ENCODE results near the gene SUFU.

SUFU gene

DNA sequence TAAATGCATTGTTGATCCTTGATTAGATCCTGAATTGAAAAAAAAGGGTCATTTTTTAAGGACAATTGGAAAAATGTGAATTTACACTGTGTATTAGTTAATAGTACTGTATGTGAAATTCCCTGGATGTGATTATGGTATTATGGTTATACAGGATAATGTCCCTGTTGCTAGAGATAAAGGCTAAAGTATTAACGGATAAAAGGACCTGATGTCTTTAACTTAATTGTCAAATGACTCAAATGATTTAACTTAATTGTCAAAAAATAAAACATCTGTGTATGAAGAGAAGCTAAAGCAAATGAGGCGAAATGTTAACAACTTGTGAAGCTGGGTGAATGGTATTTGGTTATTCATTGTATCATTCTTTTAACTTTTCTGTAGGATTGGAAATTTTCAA, 48.8 kb downstream of the SUFU start:
- FAIRE-seq = no peak

DNA sequence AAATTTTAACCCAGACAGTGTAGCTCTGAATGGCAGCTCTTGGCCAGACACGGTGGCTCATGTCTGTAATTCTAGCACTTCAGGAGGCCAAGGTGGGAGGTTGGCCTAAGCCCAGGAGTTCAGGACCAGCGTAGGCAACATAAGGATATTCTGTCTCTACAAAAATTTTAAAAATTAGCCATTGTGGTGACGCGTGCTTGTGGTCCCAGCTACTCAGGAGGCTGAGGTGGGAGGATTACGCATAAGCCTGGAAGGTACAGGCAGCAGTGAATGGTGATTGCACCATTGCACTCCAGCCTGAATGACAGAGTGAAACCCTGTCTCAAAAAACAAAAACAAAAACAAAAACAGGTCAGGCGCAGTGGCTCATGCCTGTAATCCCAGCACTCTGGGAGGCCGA, 50.0 kb downstream of the SUFU start:
- no peak for FAIRE-seq

DNA sequence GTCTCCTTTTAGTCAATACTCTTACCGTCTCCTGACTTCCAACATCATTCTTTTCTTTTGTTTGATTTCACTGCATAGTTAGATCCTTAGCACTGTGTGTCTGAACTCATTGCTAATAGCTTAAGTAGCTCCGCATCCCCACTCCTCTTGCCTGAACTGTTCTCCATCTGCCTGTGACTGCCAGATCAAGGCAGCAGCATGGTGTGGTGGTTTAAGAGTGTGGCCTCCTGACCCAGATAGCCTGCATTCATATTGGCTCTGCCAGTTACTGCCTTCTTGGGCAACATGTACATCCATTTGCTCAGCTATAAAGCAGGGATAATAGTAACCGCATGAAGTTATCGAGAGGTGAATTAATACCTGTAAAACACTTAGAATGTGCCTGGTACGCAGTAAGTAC, 50.8 kb downstream of the SUFU start:
- FAIRE-seq = no peak

DNA sequence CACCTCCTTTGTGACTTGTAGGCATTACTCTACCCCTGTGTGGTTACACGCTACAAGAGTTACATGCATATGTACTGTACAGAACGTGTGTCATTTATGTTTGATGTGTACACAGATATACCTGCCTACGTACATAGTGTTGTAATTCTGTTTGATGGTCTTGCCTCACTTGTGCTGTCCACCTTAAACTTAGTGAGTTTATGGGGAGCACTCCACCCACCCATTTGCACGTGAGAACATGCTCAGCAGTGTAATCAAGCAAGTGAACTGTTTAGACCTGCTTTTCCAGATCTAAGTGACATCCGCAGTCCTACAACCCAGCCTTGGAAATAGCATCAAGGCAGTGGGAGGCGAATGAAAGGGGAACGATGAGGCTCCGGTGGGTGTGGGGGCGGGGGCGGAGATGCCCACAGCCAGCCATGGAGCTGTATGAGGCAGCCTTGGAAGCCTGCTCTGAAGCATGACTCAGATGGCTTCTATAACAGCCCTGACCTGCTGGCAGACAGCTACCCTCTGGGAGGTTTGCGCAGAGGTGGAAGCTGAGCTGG, 52.1 kb downstream of the SUFU start:
- FAIRE-seq = no peak

DNA sequence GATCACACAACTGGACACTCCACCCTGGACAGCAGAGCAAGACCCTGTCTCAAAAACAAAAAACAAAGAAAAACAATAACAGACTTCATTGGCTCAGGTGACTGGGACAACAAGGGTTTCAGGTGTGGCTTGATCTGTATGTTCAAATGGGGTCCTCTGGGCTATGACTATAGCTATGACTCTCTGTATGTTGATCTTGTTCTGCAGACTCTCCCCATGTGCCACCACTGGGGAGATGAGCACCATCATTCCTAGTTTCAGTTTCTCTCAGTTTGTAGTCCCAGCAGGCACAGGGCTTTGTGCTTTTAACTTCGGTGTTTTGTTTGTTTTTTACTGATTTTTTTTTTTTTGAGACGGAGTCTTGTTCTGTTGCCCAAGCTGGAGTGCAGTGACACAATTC, 53.8 kb downstream of the SUFU start:
- no peak for FAIRE-seq

DNA sequence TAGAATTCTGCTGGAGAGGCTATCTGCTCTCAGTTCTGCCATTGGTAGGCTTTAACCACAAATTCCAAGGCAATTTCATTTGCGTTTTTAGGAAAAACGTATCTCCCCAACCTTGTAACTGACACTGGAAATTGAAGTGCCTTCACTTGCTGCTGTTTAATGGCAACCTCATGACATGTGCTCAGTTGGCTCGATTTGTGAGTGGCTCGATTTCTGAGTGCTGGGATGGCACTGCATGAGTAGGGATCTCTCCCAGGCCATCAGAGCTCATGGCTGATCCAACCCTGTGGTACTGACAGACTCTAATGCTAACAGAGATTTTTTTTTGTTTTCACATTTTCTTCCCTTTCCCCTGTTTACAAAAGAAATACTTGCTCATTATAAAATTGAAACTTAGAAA, 56.0 kb downstream of the SUFU start:
- no peak for FAIRE-seq

DNA sequence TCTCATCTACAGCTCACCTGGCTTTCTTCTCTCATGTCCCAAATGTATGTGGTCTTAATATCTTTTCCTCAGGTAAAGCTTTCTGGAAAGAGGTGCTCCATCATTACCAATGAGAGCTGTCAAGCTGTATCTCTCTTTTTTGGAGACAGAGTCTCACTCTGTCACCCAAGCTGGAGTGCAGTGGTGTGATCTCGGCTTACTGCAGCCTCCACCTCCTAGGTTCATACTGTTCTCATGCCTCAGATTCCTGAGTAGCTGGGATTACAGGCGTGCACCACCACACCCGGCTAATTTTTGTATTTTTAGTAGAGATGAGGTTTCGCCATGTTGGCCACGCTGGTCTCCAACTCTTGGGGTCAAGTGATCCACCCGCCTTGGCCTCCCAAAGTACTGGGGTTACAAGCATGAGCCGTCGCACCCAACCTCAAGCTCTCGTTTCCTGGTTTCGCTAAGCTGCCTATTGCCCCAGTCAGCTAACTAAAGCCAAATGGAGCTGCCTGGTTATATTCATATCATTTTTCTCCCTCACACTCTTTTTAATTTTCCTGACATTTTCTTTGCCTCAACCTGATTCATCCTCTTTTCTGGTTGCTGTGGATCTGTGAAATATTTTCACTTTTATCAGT, 60.5 kb downstream of the SUFU start:
- FAIRE-seq = no peak

DNA sequence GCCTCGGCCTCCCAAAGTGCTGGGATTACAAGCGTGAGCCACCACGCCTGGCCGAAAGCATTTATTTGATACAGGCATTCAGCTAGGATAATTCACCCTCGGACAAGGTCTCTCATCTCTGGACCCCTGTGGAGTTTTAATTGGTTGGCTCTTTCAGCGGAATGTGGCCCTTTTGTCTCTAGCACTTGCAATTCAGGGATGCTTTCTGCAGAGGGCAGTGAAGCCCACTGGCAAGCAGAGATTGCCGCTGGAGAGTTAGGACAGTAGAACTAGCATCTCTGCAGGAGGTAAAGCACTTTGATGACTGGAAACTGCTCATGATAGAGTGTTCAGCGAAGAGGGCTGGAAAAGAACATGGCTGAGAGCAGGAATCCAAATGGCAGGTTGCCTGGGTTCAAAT, 62.0 kb downstream of the SUFU start:
- FAIRE-seq = no peak

DNA sequence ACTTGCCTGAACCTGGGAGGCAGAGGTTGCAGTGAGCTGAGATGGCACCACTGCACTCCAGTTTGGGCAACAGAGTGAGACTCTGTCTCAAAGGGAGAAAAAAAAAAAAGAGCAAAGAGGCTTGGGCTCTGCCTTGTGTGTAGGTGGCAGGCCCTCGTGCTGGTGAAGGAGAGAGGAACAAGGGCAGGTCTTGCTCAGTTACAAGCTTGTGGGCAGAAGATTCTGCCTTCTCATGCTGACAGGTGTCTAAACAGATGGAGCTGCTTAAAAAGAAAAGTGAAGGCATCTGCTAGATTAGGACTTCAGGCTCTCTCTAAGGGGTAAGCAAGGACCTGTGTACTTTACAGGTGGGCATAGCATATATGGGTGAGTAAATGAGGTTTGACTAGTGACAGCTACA, 75.0 kb downstream of the SUFU start:
- FAIRE-seq = no peak

DNA sequence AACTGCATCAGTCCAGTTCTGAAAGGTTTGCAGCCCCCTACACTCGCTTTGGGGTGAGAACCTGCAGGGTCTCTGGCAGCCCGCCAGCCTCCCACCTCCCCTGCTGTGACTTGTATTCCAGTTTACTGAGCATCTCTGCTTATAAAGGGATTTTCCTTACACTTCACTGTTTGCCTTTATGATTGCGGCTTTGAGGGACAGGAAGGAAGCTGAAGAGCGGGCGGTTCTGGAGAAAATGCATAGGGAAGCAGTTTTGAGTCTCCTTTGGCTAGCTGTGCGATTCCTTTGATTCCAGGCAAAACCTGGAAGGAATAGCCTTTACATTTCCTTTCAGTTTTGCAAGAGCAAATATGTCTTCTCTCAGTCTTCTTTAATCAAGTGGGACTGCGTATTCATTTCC, 75.6 kb downstream of the SUFU start:
- FAIRE-seq = no peak

DNA sequence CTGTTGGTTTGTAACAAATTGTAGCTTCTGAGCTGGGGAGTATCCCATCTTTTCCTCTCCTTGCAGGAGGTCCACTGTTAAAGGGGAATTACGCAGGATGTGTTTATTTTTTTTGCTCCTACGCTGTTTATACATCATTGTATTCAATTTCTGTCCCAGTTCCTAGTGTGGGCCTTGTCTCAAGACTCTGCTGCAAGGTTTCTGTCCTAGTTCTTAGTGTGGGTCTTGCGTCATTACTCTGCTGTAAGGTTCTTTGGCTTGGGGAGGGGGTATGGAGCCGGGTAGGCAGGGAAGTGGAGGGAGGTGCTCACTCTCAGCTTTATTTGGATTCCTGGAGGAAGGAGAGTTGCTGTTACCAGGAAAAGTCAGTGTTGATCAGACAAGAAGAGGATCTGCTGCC, 76.5 kb downstream of the SUFU start:
- FAIRE-seq = no peak

DNA sequence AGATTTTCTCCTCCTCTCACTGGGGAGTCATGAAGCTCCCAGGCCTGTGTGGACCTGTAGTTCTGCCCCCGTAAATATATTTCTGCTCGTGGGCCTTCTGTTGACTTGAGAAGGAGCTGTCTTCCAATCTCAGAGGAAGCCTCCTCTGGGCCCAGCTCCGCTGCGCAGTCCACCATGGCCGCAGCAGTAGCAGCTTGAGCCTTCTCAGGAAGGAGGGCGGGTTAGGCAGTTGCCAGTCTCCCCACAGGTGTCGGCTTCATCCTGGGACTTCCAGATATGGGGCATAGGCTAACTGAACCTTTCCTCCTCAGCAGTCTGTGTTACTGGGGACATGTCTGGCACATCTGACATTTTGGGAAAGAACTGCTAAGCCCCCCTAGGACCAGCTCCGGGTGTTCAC, 77.6 kb downstream of the SUFU start:
- no peak for FAIRE-seq

DNA sequence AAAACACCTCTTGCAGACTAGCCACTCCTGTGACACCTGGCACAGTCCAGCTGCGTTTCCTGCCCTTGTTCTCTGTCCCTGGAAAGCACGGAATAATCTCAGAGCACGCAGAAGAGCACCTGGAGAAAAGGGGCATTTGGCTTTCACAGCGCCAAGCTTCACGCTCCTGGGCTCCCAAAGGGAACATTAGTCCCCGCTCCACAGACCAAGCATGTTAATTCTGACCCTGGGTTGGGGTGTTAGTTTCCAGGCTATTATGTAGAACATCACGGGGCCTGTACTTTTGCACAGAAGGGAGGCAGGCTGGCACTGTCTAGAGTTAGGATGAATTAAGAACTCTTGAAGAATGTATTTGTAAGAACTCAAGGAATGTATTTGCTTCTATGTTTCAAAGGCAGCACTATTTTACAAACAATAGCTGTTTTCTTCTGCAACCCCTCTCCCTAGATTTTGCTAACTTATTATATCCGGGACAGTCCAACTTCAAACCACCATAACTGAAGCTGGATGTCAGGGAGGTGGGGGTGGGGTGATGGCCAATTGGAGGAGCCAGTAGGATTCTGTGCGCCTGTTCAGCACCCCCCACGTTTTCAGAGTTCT, 78.3 kb downstream of the SUFU start:
- no peak for FAIRE-seq

DNA sequence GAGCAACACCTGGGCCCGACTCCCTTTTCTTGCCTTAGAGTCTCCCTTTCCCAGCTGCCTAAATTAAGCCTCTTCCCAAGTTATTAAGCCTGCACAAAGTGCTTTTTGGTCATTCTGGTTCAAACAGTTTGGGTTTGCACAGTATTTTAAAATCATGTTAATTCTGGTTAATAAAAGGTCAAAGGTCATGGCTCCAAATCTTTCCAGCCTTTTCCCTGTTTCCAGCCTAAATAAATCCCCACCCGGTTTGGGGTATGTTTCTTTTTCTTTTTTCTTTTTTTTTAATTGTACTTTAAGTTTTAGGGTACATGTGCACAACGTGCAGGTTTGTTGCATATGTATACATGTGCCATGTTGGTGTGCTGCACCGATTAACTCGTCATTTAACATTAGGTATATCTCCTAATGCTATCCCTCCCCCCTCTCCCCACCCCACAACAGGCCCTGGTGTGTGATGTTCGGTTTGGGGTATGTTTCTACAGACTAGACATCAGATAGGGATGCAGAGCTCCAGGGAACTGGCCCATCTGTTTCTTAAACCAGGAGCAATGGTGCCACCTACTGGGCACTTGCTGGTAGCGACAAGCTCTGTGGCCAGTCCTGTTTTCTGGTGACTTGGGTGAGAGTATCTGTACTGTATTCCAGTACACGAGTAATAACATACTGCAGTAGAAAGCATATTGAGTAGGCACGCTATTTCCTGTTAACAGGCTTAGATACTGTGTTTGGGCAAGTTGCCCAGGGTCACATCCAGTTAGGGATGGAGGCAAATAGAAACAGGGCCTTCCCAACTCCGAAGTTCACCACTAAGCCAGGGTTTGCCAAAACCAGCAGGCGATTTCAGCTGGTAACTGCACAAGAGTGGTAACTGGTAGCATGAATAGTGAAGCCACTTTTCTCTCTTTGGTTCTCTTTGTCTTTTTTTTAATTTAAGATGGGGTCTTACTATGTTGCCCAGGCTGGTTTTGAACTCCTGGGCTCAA, 80.0 kb downstream of the SUFU start:
- FAIRE-seq = no peak

DNA sequence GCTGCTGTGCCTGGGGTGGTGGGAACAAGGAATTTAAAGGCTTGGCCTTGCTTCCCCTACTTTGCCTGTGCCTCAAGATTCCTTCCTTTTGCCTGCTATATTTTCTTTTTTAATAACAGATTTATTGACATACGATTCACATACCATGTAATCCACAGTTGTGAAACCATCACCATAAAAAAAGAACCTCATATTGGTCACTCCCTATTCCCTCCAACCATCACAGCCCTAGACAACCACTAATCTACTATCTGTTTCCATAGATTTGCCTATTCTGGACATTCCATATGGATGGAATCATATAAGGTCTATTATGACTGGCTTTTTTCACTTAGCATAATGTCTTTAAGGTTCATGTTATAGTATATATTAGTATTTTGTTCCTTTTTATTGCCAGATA, 81.3 kb downstream of the SUFU start:
- FAIRE-seq = no peak

DNA sequence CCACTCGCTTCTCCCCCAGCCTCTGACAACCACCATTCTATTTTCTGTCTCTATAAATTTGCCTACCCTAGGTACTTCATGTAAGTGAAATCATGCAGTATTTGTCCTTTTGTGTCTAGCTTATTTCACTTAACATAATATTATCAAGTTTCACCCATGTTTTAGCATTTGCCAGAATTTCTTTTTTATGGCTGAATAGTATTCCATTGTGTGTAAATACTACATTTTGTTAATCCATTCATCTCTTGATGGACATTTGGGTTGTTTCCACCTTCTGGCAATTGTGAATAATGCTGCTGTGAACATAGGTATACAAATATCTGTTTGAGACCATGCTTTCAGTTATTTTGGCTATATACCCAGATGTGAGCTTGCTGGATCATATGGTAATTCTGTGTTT, 83.1 kb downstream of the SUFU start:
- no peak for FAIRE-seq

DNA sequence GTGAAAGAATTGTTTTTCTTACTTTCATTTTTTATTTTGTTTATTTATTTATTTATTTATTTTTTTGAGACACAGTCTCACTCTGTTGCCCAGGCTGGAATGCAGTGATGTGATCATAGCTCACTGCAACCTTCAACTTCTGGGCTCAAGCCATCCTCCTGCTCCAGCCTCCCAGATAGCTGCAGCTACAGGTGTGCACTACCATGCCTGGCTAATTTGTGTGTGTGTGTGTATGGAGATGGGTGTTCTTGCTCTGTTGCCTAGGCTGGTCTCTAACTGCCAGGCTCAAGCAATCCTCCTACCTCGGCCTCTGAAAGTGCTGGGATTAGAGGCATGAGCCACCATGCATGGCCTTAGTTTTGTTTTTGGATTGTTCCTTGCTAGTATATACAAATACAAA, 85.1 kb downstream of the SUFU start:
- FAIRE-seq = no peak

DNA sequence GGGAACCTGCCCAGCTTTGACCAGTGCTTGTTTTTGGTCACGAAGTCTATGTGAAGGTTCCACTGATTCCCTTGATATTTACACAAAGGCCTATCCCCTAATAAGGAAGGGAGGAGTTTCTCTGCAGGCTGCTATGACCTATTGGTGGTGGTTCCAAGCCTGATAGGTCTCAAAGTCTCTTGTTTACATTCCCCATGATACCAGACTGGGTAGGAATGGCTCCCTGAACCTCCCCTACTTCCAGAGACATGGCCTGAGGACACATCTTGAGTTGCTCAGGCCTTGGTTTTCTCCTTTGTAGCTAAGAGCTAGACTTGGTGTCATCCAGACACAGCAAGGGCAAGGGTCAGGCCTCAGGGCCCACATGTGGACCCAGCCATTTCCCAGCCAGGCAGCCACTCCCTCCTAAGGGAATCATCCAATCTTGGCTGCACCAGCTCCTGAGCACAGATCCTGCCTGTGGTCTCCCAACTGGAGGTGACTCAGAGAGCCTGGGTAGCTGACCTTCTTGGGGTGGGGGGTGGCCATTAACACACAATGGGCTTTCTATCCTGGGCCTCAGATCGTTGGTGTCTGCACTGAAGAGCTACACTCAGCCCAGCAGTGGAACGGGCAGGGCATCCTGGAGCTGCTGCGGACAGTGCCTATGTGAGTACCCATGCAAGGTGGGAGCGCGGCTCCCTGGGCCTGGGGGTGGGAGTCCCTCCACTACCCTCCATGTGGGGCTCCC, 89.5 kb downstream of the SUFU start:
- no peak for FAIRE-seq

DNA sequence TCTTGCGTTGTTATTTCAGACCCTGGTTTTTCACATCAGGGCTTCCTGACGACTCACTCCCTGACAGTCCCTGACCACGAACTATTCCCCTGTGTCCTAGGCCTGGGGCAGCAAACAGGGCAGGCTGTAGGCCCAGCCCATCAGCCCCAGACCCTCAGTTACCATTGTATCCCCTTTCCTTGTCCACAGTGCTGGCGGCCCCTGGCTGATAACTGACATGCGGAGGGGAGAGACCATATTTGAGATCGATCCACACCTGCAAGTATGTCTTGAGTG, 90.0 kb downstream of the SUFU start:
- FAIRE-seq = no peak

DNA sequence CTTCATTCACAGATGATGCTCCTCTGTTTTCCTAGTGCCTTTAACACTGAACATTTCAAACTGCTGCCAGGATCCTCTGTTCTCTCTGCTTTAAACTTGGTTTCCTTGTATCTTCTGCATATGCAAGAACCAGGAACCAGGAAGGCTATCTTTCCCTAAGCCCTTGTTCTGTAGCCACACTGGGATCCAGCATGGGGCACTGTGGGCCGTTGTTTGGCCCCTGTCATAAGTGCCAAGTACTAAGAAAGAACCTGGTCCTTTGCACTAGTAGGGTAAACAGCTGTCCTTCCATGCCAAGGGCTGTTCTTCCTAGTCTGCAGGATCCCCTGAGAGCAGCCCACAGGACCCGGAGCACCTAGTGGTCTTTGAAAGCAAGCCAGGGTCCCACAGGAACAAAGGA, 91.5 kb downstream of the SUFU start:
- FAIRE-seq = no peak

DNA sequence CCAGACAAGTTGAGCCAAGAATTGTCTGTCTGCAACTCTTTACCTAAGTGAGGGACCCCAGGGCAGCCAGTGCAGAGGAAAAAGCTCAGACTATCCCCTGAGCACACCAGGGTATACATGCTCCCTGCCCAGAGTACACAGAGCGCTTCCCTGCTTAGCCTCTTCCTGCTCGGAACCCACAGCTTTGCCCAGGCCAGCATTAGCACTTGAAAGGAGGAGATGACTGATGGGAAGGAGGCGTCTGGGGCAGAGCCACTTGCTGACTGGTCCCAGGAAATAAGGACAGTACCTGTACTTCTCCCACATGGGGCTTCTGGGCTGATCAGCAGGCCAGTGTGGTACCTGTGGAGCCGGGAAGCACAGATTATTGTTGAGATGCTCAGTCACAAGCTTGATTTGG, 92.1 kb downstream of the SUFU start:
- no peak for FAIRE-seq

DNA sequence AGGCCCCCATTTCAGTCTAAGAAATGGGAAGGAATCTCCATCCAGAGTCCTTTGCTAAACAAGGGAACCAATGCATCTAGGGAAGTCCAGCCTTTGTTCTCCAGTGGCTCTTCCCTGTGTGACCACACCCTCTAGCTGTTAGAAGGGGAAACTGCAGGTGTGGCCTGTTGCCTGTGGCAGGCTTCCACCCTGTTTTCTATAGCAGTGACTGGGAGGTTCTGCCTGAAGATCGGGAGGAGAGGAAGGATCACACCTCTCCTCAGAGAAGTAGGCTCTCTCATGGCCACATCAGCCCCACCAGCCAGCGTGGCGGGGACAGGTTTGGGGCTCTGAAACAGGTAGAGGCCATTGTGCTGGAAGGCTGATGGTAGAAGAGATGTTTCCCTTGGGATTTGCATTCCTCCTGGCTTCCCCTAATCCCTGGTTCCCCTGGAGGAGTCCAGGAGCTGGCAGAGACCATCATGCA, 92.8 kb downstream of the SUFU start:
- FAIRE-seq = no peak
